Measurements from ENCODE around the gene SAPCD1.
A peak's percentile ranks its signal among the peaks of the same experiment; 100 is the strongest.

SAPCD1 gene

DNA sequence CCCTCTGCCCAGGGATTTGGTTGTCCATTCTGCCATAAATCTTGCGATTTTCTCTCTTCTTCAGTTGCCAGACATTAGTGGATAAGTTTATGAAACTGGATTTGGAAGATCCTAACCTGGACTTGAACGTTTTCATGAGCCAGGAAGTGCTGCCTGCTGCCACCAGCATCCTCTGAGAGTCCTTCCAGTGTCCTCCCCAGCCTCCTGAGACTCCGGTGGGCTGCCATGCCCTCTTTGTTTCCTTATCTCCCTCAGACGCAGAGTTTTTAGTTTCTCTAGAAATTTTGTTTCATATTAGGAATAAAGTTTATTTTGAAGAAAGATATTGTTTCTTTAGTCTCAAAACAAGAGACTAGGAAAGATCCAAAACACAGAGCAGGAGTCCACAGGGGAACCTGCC is at the start of gene SAPCD1:
Gene SAPCD1 (plus strand): TSS at position 301 of the 400 bp plus-strand sequence. CDS start 399 bp downstream, outside the sequence.
- peaks cover 5% of the 10 kb centered on the region for H3K4me1 ChIP-seq
- H3K27me3 ChIP-seq (ENCODE audit: low read depth): no peaks in the 10 kb centered on the region
- H3K4me3 ChIP-seq: no peak within 1 kb of the TSS
- H3K36me3 ChIP-seq (replicated peaks): peaks cover 77% of the 10 kb centered on the region
- H3K9me3 ChIP-seq: no peaks in the 10 kb centered on the region
- DNase-seq (ENCODE audit: low spot score in 2 of 2): no peak
- in situ Hi-C loops (cut with MboI; ENCODE audit: low sequenced_read_pairs): no loop called here

DNA sequence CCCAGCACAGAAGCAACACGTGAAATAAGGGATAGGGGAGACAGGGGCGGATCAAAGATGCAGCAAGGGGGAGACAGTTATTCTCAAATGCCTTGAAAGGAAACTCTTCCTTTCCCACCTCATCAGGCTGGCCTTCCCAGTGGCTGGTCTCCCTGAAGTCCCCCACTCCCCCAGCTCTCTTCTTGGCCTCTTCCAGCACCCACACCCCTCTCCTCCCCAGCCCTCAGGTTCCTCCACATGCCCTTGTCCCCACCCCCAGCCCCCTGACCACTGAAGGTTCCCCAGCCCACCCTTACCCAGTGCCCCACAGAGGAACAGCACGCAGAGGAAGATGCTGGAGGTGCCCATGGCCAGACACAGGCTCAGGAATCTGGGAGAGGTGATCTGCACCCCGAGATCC is 49.0 kb upstream of the SAPCD1 start:
- Histone ChIP-seq H3K9me3 (no peaks in the 10 kb centered on the region), H3K4me3 (no peak overlapping the region), H3K27me3 (ENCODE audit: low read depth) (no peaks in the 10 kb centered on the region), H3K4me1 (peaks cover 7% of the 10 kb centered on the region), H3K36me3 (replicated peaks) (no peaks in the 10 kb centered on the region)
- in situ Hi-C loops (cut with MboI; ENCODE audit: low sequenced_read_pairs): no loop called here
- no peak for DNase-seq (ENCODE audit: low spot score in 2 of 2)

DNA sequence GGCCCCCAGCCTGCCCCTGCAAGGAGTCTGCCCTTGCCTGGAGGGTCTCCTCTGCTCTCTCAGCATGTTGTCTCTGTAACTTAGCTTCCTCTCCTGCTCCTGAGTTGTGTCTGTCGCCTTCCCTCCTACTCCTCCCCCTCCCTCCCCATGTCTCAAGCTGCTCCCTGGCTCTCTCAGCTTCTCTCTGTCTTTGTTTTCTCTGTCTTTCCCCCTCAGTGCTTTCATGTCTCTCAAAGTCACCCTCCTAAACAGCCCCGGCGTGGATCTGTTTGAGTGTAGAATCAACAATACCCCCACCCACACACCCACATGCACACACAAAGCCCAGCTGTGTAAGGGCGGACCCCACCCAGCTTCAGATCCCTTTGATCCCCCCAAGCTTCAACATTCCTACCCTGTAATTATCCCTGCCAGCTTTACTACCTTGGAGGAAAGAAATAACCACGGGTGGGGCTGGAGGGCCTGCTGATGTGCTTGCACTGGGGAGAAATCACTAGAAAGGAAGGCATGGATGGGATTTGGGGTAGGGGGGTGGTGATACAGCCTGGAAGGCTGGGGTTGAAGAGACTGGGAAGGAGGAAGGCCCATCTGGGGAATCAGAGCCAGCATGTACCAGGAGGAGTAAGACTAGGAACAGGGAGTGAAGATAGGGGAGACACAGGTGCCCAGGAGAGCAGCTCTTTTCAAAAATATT is 48.3 kb upstream of the SAPCD1 start:
- Histone ChIP-seq H3K4me3 (no peak overlapping the region), H3K27me3 (ENCODE audit: low read depth) (no peaks in the 10 kb centered on the region), H3K4me1 (peaks cover 7% of the 10 kb centered on the region), H3K36me3 (replicated peaks) (no peaks in the 10 kb centered on the region), H3K9me3 (no peaks in the 10 kb centered on the region)
- in situ Hi-C loops (cut with MboI; ENCODE audit: low sequenced_read_pairs): no loop called here
- DNase-seq (ENCODE audit: low spot score in 2 of 2): peak; percentile 23 to 38

DNA sequence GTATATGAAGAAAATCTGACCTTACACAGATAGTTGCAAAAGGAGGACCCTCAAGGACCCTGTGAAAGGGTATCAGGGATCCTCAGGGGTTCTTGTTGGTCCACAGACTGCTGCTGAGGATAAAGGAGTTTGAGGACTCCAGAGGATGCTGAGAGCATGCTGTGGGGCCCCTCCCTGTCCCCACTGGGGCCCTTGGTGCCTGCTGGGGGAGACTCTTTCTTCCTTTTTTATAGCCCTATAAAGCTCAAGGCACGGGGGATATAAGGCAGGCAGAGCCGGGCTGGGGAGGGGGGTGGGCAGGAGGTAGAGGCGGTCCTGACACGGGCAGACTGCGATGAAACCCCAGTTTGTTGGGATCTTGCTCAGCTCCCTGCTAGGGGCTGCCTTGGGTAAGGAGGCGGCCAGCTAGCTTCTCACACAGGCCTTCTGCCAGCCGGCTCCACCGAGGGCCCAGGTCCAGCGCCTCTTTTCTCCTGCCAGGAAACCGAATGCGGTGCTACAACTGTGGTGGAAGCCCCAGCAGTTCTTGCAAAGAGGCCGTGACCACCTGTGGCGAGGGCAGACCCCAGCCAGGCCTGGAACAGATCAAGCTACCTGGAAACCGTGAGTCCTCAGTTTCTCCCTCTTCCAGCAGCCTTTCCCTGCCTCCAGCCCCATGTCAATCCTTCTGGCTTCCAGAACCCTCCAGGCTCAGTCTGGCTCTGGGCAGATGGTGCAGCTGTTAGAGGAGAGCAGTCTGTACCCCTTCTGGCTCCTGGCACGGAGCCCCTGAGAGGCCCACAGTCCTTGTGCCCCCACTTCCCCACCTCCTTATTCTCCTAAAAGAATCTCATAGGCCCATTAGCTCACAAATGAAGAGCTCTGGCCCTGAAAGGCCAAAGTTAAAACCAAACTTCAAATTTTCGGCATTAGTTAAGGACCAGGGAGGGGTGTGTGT is 47.2 kb upstream of the SAPCD1 start, which contains the start of gene LY6G6D:
Gene LY6G6D (plus strand): TSS at position 327 of the 937 bp plus-strand sequence. CDS start 8 bp downstream, at position 335.
- no peak for DNase-seq (ENCODE audit: low spot score in 2 of 2)
- no peaks in the 10 kb centered on the region for H3K27me3 ChIP-seq (ENCODE audit: low read depth)
- no peak within 1 kb of the TSS for H3K4me3 ChIP-seq
- H3K4me1 ChIP-seq: peaks cover 7% of the 10 kb centered on the region
- in situ Hi-C loops (cut with MboI; ENCODE audit: low sequenced_read_pairs): no loop called here
- no peaks in the 10 kb centered on the region for H3K9me3 ChIP-seq
- no peaks in the 10 kb centered on the region for H3K36me3 ChIP-seq (replicated peaks)

DNA sequence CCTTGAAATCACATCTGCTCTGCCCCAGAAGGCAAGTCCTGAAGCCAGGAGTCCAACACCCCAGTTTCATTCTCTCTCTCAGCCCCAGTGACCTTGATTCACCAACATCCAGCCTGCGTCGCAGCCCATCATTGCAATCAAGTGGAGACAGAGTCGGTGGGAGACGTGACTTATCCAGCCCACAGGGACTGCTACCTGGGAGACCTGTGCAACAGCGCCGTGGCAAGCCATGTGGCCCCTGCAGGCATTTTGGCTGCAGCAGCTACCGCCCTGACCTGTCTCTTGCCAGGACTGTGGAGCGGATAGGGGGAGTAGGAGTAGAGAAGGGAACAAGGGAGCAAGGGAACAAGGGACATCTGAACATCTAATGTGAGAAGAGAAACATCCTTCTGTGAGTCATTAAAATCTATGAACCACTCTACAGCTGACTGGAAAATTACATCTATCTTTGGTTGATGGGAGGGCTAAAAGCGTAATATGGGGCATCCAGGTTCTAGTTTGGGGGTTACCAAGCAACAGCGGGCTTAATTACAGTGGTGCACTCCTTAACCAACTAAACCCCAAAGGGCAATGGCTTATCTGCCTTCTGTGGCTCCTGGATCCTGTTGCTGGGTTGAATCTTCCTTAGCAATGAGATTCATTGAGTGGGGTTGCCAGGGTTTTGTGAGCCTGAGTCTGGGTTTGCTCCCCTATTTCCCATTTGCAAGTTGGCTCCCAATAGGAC is 44.8 kb upstream of the SAPCD1 start:
- in situ Hi-C loops (cut with MboI; ENCODE audit: low sequenced_read_pairs): no loop called here

DNA sequence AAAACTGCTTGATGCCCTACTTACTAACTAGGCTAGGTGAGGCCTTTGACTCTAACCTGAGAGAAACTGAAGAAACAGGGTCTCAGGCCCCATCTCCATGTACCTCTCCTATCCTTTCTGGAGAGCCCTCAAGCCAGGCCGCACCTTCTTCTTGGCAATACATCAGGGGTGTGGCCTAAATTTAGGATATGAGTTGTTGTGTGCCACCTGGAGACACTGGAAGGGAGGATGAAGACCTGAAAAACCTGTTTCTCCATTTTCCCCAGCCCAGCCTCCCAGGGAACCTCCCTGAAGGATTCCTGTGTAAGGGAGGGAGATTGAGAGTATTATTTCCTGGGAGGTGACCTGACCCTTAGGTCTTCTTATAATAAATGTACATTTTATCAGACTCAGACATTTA is 44.2 kb upstream of the SAPCD1 start:
- in situ Hi-C loops (cut with MboI; ENCODE audit: low sequenced_read_pairs): no loop called here
- Histone ChIP-seq H3K4me1 (peaks cover 7% of the 10 kb centered on the region), H3K4me3 (no peak overlapping the region), H3K36me3 (replicated peaks) (no peaks in the 10 kb centered on the region), H3K9me3 (no peaks in the 10 kb centered on the region), H3K27me3 (ENCODE audit: low read depth) (no peaks in the 10 kb centered on the region)
- DNase-seq (ENCODE audit: low spot score in 2 of 2): no peak

More for the DNA sequence above, 44.8 kb upstream of the SAPCD1 start:
- H3K27me3 ChIP-seq (ENCODE audit: low read depth): no peaks in the 10 kb centered on the region
- H3K9me3 ChIP-seq: no peaks in the 10 kb centered on the region
- no peak for DNase-seq (ENCODE audit: low spot score in 2 of 2)
- peaks cover 7% of the 10 kb centered on the region for H3K4me1 ChIP-seq
- no peak overlapping the region for H3K4me3 ChIP-seq
- no peaks in the 10 kb centered on the region for H3K36me3 ChIP-seq (replicated peaks)

GRCh38 chr6:31719001-31719400 is 43.5 kb upstream of the SAPCD1 start:
- in situ Hi-C loops (cut with MboI; ENCODE audit: low sequenced_read_pairs): no loop called here
- Histone ChIP-seq H3K9me3 (no peaks in the 10 kb centered on the region), H3K4me1 (peaks cover 3% of the 10 kb centered on the region), H3K4me3 (no peak overlapping the region), H3K36me3 (replicated peaks) (no peaks in the 10 kb centered on the region), H3K27me3 (ENCODE audit: low read depth) (no peaks in the 10 kb centered on the region)
- no peak for DNase-seq (ENCODE audit: low spot score in 2 of 2)

DNA sequence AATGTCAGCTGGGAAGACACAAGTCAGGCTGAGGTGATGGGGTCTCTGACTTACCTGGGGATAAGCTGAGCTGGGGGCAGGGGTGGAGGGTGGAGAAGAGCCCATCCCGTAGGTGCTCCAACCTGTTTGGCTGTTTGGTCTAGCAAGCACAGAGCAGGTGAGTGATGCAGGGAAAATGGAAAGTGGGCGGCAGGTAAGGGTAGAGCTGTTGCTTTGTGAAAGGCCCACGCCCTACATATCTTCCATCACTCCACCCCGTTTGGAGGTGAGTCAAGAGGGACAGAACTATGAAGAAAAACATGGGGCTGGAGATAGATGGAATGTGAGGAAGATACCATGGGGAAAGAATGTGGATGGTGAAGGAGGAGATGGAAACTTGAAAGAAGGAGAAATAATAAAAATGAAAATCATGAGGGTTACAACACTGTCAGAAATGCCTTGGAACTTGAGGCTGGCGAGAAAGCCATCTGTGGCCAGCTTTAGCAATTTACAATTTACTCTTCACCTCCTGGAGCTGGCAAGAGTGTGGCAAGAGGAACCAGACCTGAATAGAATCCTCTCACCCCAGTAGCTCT is 42.2 kb upstream of the SAPCD1 start:
- no peaks in the 10 kb centered on the region for H3K36me3 ChIP-seq (replicated peaks)
- in situ Hi-C loops (cut with MboI; ENCODE audit: low sequenced_read_pairs): no loop called here

GRCh38 chr6:31721351-31722020 is 41.0 kb upstream of the SAPCD1 start, which contains the start of gene LY6G6C:
Gene LY6G6C, minus strand, starts transcription at chr6:31721746. Its CDS starts 67 bp downstream, at chr6:31721679.
- Histone ChIP-seq H3K4me1 (no peaks in the 10 kb centered on the region), H3K4me3 (no peak within 1 kb of the TSS), H3K36me3 (replicated peaks) (no peaks in the 10 kb centered on the region), H3K27me3 (ENCODE audit: low read depth) (no peaks in the 10 kb centered on the region), H3K9me3 (no peaks in the 10 kb centered on the region)
- no peak for DNase-seq (ENCODE audit: low spot score in 2 of 2)
- in situ Hi-C loops (cut with MboI; ENCODE audit: low sequenced_read_pairs): no loop called here

More for the DNA sequence above, 42.2 kb upstream of the SAPCD1 start:
- H3K9me3 ChIP-seq: no peaks in the 10 kb centered on the region
- no peak overlapping the region for H3K4me3 ChIP-seq
- no peaks in the 10 kb centered on the region for H3K27me3 ChIP-seq (ENCODE audit: low read depth)
- no peaks in the 10 kb centered on the region for H3K4me1 ChIP-seq
- DNase-seq (ENCODE audit: low spot score in 2 of 2): no peak

- in situ Hi-C loops (cut with MboI; ENCODE audit: low sequenced_read_pairs): no loop called here
- no peak overlapping the region for H3K4me3 ChIP-seq
- no peak for DNase-seq (ENCODE audit: low spot score in 2 of 2)
- no peaks in the 10 kb centered on the region for H3K9me3 ChIP-seq
- no peaks in the 10 kb centered on the region for H3K4me1 ChIP-seq
- H3K27me3 ChIP-seq (ENCODE audit: low read depth): no peaks in the 10 kb centered on the region
- no peaks in the 10 kb centered on the region for H3K36me3 ChIP-seq (replicated peaks)
These were observed 40.3 kb upstream of the SAPCD1 start for GRCh38 chr6:31722173-31722572.

GRCh38 chr6:31723245-31723979 is 39.0 kb upstream of the SAPCD1 start, which contains the start of gene MPIG6B:
Gene MPIG6B, plus strand, starts transcription at chr6:31723373. Its CDS starts 11 bp downstream, at chr6:31723384.
- H3K9me3 ChIP-seq: no peaks in the 10 kb centered on the region
- no peaks in the 10 kb centered on the region; the same call in 1 of the 2 replicates for H3K36me3 ChIP-seq (replicated peaks)
- no peaks in the 10 kb centered on the region for H3K4me1 ChIP-seq

GRCh38 chr6:31723980-31724691 is 38.3 kb upstream of the SAPCD1 start:
- Histone ChIP-seq H3K4me1 (no peaks in the 10 kb centered on the region; the same call in 1 of the 2 replicates), H3K9me3 (no peaks in the 10 kb centered on the region), H3K27me3 (ENCODE audit: low read depth) (no peaks in the 10 kb centered on the region), H3K36me3 (replicated peaks) (no peaks in the 10 kb centered on the region; the same call in 1 of the 2 replicates), H3K4me3 (no peak overlapping the region)
- in situ Hi-C loops (cut with MboI; ENCODE audit: low sequenced_read_pairs): no loop called here
- no peak for DNase-seq (ENCODE audit: low spot score in 2 of 2)

More at GRCh38 chr6:31723245-31723979, 39.0 kb upstream of the SAPCD1 start, which contains the start of gene MPIG6B:
- Histone ChIP-seq H3K4me3 (no peak within 1 kb of the TSS), H3K27me3 (ENCODE audit: low read depth) (no peaks in the 10 kb centered on the region)
- in situ Hi-C loops (cut with MboI; ENCODE audit: low sequenced_read_pairs): no loop called here
- DNase-seq (ENCODE audit: low spot score in 2 of 2): no peak
